Choroid plexus epithelial cell (primary cell): Measurements from ENCODE around the gene SOX6.

Experiments used
- DNase-seq: peaks from one replicate; pipeline ENCODE4 v3.0.0-alpha.2; 2010; ENCODE audit warnings: low read depth
- H3K4me3 ChIP-seq: 2 replicates; pipeline ENCODE4 v1.5.1; 2011; ENCODE audit warnings: low read depth, mild to moderate bottlenecking, control low read depth, low read length, moderate library complexity
- CTCF ChIP-seq: conservative IDR thresholded peaks from 2 replicates; pipeline ENCODE4 v1.5.1; 2011; ENCODE audit warnings: low read depth, mild to moderate bottlenecking, control low read depth, inconsistent platforms, low read length, moderate library complexity

SOX6 gene

GRCh38 chr11:16356761-16357393 lies 531 bp upstream of the SOX6 start:
- no peak for TF ChIP-seq CTCF
- H3K4me3 ChIP-seq, result no peak overlapping the region
- no peak for DNase-seq

GRCh38 chr11:16352707-16353106 lies 3.6 kb downstream of the SOX6 start:
- no peak overlapping the region for H3K4me3 ChIP-seq
- DNase-seq, result no peak

GRCh38 chr11:16350125-16350524 lies 6.2 kb downstream of the SOX6 start:
- DNase-seq, result no peak
- no peak for TF ChIP-seq CTCF
- H3K4me3 ChIP-seq, result no peak overlapping the region

More at GRCh38 chr11:16352707-16353106, 3.6 kb downstream of the SOX6 start:
- TF ChIP-seq CTCF, result no peak

- no peak for TF ChIP-seq CTCF
- H3K4me3 ChIP-seq, result no peak overlapping the region
- DNase-seq, result no peak
Measured at GRCh38 chr11:16347928-16348685, 8.2 kb downstream of the SOX6 start.

- no peak for DNase-seq
- H3K4me3 ChIP-seq, result no peak overlapping the region
- TF ChIP-seq CTCF, result no peak
Measured at GRCh38 chr11:16346975-16347374, 9.4 kb downstream of the SOX6 start.

- no peak for TF ChIP-seq CTCF
- DNase-seq, result no peak
- H3K4me3 ChIP-seq, result no peak overlapping the region
Measured at GRCh38 chr11:16341853-16342252, 14.5 kb downstream of the SOX6 start.

GRCh38 chr11:16338393-16338792 lies 18.0 kb downstream of the SOX6 start:
- no peak for TF ChIP-seq CTCF
- DNase-seq, result no peak
- no peak overlapping the region for H3K4me3 ChIP-seq
